HG03565 (cell line): ENCODE measurements around the gene GRAMD1A.
"Not testable (repeated sequence)": the region's sequence is repeated elsewhere in the genome, so short reads cannot be mapped to it uniquely, and the experiment has no call there.

Experiments
- ATAC-seq: cut with Tn5 transposase; IDR thresholded peaks from one replicate; pipeline ENCODE4 v1.9.1; 2021; ENCODE audit warnings: mild to moderate bottlenecking, moderate library complexity; ENCODE audit not compliant: unreplicated experiment

Gene GRAMD1A

DNA sequence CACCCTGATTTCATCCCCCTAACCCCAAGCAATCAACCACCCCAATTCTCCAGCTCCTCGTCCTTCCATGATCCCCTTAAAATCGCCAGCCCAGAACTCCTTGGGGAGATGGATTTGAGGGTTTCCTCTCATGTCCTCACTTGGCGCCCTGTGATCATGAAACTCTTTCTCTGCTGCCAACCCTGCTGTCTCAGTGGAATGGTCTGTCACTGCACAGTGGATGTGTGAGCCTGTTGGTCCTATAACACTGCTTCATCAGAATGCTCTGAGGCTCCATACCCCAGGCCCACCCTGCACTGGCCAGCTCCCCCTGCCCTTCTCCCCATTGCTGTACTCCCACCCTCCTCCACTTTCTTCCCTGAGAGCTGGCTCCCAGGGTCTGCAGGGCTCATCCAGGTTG is 23.5 kb upstream of the GRAMD1A start:
- no peak for ATAC-seq

- ATAC-seq = no peak
Observed at GRCh38 chr19:34979819-34980640, 20.1 kb upstream of the GRAMD1A start.

DNA sequence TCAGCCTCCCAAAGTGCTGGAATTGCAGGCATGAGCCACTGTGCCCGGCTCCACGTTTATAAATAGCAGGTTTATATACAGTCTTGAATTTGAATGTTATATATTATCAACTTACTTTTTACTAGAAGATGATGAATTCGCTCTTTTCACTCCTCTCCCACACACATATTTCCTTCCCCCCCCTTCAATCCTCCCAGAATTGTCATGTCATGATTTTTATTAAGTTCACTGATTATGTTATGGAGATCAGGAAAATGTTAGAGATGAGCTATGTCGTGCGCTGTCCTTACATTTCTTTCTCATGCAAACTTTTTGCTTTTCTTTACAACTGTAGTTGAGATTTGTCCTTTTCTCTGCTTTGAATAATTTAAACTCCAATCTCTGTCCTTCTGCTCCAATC is 17.8 kb upstream of the GRAMD1A start:
- ATAC-seq = no peak

DNA sequence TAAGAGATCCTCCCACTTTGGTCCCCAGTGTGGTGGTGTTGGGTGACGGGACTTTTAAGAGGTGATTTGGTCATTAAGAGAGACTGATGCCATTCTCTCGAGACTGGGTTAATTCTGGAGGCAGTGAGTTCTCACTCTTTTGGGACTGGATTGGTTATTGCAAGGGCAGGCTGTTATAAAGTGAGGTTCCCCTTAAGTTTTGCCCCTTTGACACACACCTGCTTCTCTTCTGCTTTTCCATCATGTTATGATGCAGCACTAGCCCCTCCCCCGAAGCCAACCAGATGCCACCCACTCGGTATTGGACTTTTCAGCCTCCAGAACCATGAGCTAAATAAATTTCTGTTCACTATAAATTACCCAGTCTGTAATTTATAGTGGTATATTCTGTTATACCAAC is 16.3 kb upstream of the GRAMD1A start:
- ATAC-seq = no peak

- ATAC-seq = no peak
Observed at GRCh38 chr19:34984287-34984686, 15.8 kb upstream of the GRAMD1A start.

GRCh38 chr19:34985249-34986022 is 14.7 kb upstream of the GRAMD1A start:
- ATAC-seq = no peak

- no peak for ATAC-seq
Observed at GRCh38 chr19:34988119-34988518, 12.0 kb upstream of the GRAMD1A start.

DNA sequence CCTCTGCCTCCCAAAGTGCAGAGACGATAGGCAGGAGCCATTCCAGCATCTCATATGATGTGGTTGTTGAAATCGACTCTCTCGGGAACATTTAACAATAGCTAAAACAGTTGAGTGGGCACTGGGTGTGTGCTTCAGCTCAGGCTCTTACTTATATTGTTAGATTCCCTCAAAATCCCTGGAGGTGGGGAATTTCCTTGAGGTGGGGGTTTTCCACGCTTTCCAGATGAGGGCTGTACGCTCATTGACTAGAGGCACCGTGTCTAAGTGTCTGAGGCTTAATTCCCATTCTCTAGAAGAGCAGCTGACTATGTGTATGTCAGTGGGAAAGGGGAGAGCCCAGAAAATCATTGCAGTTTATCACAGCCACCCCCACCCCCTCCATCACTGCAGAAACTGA is 10.8 kb upstream of the GRAMD1A start:
- ATAC-seq = no peak

GRCh38 chr19:34990578-34991192 is 9.4 kb upstream of the GRAMD1A start:
- ATAC-seq = no peak

DNA sequence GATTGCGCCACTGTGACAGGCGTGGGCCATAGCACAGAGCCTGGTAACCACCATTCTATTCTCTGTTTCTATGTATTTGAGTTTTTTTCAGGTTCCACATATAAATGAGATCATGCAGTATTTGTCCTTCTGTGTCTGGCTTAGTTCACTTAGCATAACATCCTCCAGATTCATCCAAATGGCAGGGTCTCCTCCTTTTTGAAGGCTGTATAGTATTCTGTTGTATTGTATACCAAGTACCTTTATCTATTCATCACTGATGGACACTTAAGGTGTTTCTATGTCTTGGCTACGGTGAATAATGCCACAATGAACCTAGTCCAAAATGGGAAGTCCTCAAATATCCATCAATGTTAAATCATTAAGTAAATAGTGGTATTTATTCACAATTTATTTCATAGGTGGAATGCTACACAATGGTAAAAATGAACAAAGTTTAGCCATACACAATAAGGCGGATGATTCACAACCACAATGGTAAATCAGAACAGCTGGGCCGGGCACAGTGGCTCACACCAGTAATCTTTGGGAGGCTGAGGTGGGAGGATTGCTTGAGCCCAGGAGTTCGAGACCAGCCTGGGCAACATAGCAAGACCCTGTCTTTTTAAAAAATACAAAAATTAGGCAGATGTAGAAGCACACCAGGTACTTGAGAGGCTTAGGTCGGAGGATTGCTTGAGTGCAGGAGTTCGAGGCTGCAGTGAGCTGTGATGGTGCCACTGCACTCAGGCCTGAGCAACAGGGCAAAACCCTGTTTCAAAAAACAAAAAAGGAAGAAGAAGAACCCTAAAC is 8.4 kb upstream of the GRAMD1A start:
- no peak for ATAC-seq

DNA sequence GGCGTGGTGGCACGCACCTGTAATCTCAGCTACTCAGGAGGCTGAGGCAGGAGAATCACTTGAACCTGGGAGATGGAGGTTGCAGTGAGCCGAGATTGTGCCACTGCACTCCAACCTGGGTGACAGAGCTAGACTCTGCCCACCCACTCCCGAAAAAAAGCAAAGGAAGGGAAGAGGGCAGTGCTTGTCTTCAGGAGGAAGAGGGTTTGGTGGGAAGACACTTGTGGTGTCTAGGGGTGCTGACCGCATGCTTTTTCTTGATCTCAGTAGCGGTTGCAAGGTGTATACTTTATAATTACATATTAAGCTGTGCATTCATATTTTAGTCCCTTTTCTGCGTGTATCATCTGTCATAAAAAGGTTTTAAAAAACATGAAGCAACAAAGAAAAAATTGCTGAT is 7.5 kb upstream of the GRAMD1A start:
- ATAC-seq = not testable (repeated sequence)

DNA sequence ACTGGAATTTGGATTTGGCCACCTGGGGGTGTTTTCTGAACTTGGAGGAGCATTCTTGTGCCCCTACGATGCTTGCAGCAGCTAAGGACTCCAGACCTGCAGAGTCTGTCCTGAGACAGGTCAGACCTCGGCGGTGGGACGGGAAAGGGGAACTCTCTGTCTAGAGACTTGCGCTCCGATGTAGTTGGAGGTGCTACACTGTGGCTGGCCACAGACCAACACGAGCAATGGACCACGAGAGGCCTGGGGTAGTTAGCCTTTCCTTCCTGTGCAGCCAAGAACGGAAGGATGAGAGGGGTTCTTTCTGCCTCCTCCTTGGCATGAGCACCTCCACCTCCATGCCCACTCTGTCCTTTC is 5.9 kb upstream of the GRAMD1A start:
- no peak for ATAC-seq

DNA sequence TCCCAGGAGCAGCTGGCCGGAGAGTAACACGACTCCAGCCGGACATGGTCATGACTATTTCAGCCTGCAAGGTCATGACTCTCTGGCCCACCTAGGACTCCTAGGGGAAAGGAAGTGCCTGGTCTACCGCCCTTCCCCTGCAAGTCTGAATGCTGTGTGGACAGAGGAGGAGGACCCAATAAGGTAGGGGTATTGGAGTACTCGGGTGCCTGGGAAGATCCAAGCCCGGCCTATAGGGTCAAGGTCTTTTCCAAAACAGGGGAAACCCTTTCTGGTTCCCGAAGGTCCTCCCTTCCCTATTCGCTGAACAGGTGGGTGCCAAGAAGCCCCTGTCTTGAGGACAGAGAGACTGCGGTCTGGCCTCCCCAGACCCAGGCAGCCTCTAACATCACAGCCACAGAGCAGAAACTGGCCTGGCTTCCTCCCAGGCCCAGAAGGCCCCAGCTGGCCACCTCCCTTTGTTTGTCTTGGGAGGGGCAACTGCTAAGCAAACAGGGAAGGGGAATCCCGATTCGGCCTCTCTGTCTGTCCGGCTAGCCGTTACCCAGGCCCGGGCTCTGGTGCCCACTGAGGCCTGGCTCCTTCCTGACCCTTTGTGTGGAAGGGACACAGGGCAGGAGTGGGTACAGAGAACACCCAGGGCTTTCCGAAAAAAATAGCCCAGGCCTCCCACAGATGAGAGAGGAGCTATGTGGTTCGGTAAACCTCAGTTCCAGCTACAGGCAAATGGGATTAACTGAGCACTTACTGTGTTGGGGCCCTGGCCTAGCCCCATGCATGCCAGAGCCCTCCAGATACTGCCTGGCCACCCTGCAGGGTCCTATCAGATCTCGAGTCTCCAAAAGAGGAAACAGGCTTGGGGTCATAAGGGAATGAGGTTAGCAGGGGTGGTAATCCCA is 5.2 kb upstream of the GRAMD1A start:
- ATAC-seq = no peak

DNA sequence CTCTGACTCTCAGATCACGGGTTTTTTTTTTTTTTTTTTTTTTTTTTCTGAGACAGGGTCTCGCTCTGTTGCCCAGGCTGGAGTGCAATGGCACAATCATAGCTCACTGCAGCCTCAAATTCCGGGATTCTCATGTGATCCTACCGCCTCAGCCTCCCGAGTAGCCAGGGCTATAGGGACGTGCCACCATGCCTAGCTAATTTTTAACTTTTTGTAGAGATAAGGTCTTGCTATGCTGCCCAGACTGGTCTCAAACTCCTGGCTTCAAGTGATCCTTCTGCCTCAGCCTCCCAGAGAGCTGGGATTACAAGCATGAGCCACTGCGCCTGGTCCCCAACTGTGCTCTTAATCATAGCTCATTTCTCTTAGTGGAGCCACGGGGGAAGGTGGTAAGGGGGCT is 4.6 kb upstream of the GRAMD1A start:
- ATAC-seq = no peak

DNA sequence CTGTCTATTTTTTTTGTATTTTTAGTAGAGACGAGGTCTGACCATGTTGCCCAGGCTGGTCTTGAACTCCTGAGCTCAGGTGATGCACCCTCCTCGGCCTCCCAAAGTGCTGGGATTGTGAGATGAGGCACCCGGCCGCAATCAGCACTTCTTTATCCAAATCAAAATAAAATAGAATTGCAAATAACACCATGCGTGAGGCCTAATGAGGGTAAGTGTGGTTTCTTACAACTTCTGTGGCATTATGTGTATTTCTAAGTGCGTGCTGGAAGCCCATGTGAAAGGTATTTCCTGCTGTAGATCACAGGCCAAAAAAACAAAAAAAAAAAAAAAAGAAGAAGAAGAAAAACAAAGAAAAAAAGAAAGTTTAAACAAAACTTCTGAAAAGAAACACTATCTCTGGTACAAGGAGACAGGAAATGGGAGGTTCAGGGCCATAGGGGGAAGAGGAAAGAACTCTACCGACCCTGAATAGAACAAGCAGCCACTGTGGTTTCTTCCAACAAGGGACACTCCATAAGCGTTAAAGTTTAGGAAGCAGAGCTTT is 3.0 kb upstream of the GRAMD1A start:
- ATAC-seq = no peak

- ATAC-seq = not testable (repeated sequence)
Observed at GRCh38 chr19:34998224-34998623, 1.9 kb upstream of the GRAMD1A start.

DNA sequence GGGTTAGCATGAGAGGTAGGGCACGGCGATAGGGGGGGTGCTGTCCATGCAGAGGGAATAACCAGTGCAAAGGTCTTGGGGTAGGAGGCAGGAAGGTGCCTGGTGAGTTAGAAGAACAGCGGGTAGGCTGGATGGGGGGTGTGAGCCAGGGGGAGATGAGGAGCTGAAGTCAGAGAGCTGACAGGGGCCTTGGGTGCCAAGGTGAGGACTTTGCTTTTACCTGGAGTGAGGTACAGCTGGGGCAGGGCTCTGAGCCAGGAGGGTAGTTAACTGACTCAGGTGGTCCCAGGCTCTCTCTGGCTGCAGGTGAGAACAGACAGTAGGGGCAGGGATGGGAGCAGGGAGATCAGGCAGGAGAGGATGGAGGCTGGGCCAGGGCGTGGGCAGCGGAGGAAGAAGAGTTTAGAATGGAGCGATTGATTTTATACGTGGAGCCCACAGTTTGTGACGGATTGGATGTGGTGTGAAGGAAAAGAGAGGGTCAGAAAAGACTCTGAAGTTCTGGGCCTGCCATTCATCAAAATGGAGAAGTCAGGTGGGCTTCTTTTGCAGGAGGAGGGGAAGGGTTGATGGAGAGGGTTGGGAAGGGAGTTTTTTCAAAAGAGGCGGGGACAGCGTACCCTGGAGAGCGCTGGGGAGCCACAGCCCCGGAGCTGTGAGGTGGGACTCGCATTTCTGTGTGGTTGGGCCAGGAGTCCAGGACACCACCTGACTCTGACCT is 1.2 kb upstream of the GRAMD1A start:
- no peak for ATAC-seq

- ATAC-seq = no peak
Observed at GRCh38 chr19:35000338-35000646, 169 bp downstream of the GRAMD1A start.
